Stomach (tissue), 9 donors: ENCODE measurements around the gene LMX1A. TPM values are rescaled to one million over a fixed set of nuclear protein-coding genes. Genes with fewer than 3 reads are reported as not detected.

Experiments used
- DNase-seq, 2 donors: peaks; one replicate each; pipeline versions ENCODE4 v3.0.0 to v3.0.0-alpha.2; 2013 to 2019
- H3K27ac ChIP-seq, 5 donors: fragments of 200-600 bp in 4 of 5; sonication (generic) in 4 of 5; one replicate each; pipeline ENCODE4 v1.5.1; 2013 to 2019; ENCODE audit warnings: mild to moderate bottlenecking in 1 of 5, moderate library complexity in 1 of 5
- H3K27me3 ChIP-seq, 3 donors: fragments of 200-600 bp; sonication (generic); one replicate each; pipeline ENCODE4 v1.5.1; 2017 to 2019; ENCODE audit warnings: mixed run types in 1 of 3
- H3K36me3 ChIP-seq, 4 donors: fragments of 200-600 bp; sonication (generic); 1 replicate in 3 of 4; 2 replicates in 1 of 4; pipeline ENCODE4 v1.5.1; 2016 to 2019
- H3K4me1 ChIP-seq, 4 donors: fragments of 200-600 bp; sonication (generic); one replicate each; pipeline ENCODE4 v1.5.1; 2016 to 2019
- H3K4me3 ChIP-seq, 4 donors: fragments of 200-600 bp; sonication (generic) in 3 of 4; one replicate each; pipeline ENCODE4 v1.5.1; 2016 to 2019; ENCODE audit warnings: mild to moderate bottlenecking in 1 of 4
- H3K9me3 ChIP-seq, 4 donors: fragments of 200-600 bp; sonication (generic); one replicate each; pipeline ENCODE4 v1.5.1; 2016 to 2019
- EP300 ChIP-seq: sonication (generic); formaldehyde crosslinking; IDR thresholded peaks from one replicate; pipeline ENCODE4 v1.6.1; 2017; ENCODE audit warnings: antibody characterized with exemption
- POLR2A ChIP-seq, 4 donors: fragments of 450-650 bp; IDR thresholded peaks; one replicate each; pipeline ENCODE4 v1.6.1; 2016; ENCODE audit warnings: antibody characterized with exemption in 4 of 4, control low read depth in 2 of 4, mild to moderate bottlenecking in 1 of 4, moderate library complexity in 1 of 4
- POLR2AphosphoS5 ChIP-seq, 3 donors: sonication (generic); formaldehyde crosslinking; IDR thresholded peaks; one replicate each; pipeline ENCODE4 v1.6.1; 2016; ENCODE audit warnings: antibody characterized with exemption in 3 of 3
- WGBS, 5 donors: extraction: QIAGEN DNeasy Blood & Tissue Kit in 3 of 5; methylation state at CpG; one replicate each; pipeline versions ENCODE4 v1.1.5 to v1.1.7; 2013 to 2018; 5-methylcytosine and 5-hydroxymethylcytosine counted together
- intact Hi-C: fragments of 100-400 bp; cut with DNase I; formaldehyde crosslinking; loops from one replicate; pipeline ENCODE4 v1.15.1; 2023; ENCODE audit warnings: low total_unique reads
- polyA plus RNA-seq, 3 donors: library from polyadenylated mRNA; stranded (reverse); fragments of 200-250 nt; gene quantifications; one replicate each; pipeline ENCODE4 v1.2.3, GENCODE V29; 2013
- total RNA-seq, 5 donors: library from RNA; depleted of rRNA; stranded (reverse); fragments of >200 nt; gene quantifications; one replicate each; pipeline versions ENCODE4 v1.1.0 to v1.2.3, GENCODE V29; 2014 to 2016
- TF ChIP-seq, protein P1 (sequence below), 7 experiments: fragments of 450-650 bp in 4 of 7; fragments of 200-600 bp in 3 of 7; sonication (generic) in 3 of 7; IDR thresholded peaks; one replicate each; pipeline ENCODE4 v1.5.1; 2016 to 2019; ENCODE audit warnings: antibody characterized with exemption in 7 of 7, control low read depth in 2 of 7, mild to moderate bottlenecking in 1 of 7
- donor health status: healthy with polysubstance abuse.
- donor health status: Bipolar disorder and iron deficiency.
- donor health status: healthy.

LMX1A gene
- total and polyA plus RNA-seq, 8 donors, result not detected

DNA sequence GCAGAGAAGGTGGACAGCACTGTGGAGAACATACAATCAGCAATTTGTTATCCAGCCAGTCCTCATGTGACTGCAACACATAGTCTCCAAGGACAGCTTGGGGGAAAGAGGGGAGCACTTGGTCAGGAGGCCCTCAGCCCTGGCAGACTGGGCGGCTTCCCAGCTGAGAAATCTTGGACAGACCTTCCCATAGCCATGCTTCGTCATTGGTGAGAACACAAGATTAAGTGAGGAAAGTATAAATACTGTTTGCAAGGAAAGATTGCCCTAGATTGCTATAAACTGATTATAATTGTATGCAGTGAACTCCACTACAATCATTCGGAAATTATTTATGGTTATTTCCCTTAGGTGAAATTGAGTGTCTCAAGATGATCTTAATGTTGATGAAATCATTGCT, 131.5 kb downstream of the LMX1A start:
- Histone ChIP-seq H3K27ac (no peak overlapping the region), H3K4me1 (no peaks in the 10 kb centered on the region), H3K4me3 (no peak overlapping the region), H3K9me3 (no peaks in the 10 kb centered on the region), H3K27me3 (peaks cover 0 to 2% (median 0%) of the 10 kb centered on the region in 3 donors), H3K36me3 (no peaks in the 10 kb centered on the region)
- 80 to 90% (median 86%) methylated on average over 3 of the region's 3 CpGs for WGBS, 5 donors
- no peak for DNase-seq
- TF ChIP-seq, protein P1, sequence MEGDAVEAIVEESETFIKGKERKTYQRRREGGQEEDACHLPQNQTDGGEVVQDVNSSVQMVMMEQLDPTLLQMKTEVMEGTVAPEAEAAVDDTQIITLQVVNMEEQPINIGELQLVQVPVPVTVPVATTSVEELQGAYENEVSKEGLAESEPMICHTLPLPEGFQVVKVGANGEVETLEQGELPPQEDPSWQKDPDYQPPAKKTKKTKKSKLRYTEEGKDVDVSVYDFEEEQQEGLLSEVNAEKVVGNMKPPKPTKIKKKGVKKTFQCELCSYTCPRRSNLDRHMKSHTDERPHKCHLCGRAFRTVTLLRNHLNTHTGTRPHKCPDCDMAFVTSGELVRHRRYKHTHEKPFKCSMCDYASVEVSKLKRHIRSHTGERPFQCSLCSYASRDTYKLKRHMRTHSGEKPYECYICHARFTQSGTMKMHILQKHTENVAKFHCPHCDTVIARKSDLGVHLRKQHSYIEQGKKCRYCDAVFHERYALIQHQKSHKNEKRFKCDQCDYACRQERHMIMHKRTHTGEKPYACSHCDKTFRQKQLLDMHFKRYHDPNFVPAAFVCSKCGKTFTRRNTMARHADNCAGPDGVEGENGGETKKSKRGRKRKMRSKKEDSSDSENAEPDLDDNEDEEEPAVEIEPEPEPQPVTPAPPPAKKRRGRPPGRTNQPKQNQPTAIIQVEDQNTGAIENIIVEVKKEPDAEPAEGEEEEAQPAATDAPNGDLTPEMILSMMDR (IDR thresholded peaks at IDR 0.05), result no peak
- no peak for TF ChIP-seq POLR2AphosphoS5 (IDR thresholded peaks at IDR 0.05)
- no peak for TF ChIP-seq EP300
- TF ChIP-seq POLR2A (IDR thresholded peaks at IDR 0.05), result no peak
- intact Hi-C loops, result no loop called here

- Histone ChIP-seq H3K36me3 (no peaks in the 10 kb centered on the region), H3K4me1 (no peaks in the 10 kb centered on the region), H3K4me3 (no peak overlapping the region), H3K9me3 (no peaks in the 10 kb centered on the region), H3K27me3 (no peaks in the 10 kb centered on the region), H3K27ac (no peak overlapping the region)
- DNase-seq, result no peak
- WGBS, 5 donors, result 71 to 90% (median 78%) methylated on average over 2 of the region's 2 CpGs
- TF ChIP-seq, protein P1 (IDR thresholded peaks at IDR 0.05), result no peak
- TF ChIP-seq POLR2A (IDR thresholded peaks at IDR 0.05) (no peak), POLR2AphosphoS5 (IDR thresholded peaks at IDR 0.05) (no peak), EP300 (no peak)
- intact Hi-C loops, result no loop called here
These were observed 132.0 kb downstream of the LMX1A start for GRCh38 chr1:165224504-165224903.

- WGBS, 5 donors, result 65 to 78% (median 67%) methylated on average over 5 of the region's 5 CpGs
- TF ChIP-seq POLR2AphosphoS5 (IDR thresholded peaks at IDR 0.05) (no peak), POLR2A (IDR thresholded peaks at IDR 0.05) (no peak), EP300 (no peak)
- TF ChIP-seq, protein P1 (IDR thresholded peaks at IDR 0.05), result no peak
These were observed 133.9 kb downstream of the LMX1A start for GRCh38 chr1:165222580-165222979.

GRCh38 chr1:165218731-165219130, 137.8 kb downstream of the LMX1A start:
- Histone ChIP-seq H3K4me3 (no peak overlapping the region), H3K4me1 (no peaks in the 10 kb centered on the region), H3K27me3 (peaks cover 0 to 9% (median 0%) of the 10 kb centered on the region in 3 donors), H3K27ac (no peak overlapping the region), H3K36me3 (no peaks in the 10 kb centered on the region), H3K9me3 (no peaks in the 10 kb centered on the region)
- intact Hi-C loops, result no loop called here
- TF ChIP-seq POLR2AphosphoS5 (IDR thresholded peaks at IDR 0.05), result no peak
- TF ChIP-seq, protein P1 (IDR thresholded peaks at IDR 0.05), result no peak
- no peak for TF ChIP-seq POLR2A (IDR thresholded peaks at IDR 0.05)
- TF ChIP-seq EP300, result no peak
- DNase-seq, result peak in 1 of 2 donors; percentile 69
- 39 to 69% (median 48%) methylated on average over 6 of the region's 6 CpGs for WGBS, 5 donors

More at GRCh38 chr1:165222580-165222979, 133.9 kb downstream of the LMX1A start:
- intact Hi-C loops, result no loop called here
- Histone ChIP-seq H3K4me1 (no peaks in the 10 kb centered on the region), H3K4me3 (no peak overlapping the region), H3K9me3 (no peaks in the 10 kb centered on the region), H3K27ac (no peak overlapping the region), H3K36me3 (no peaks in the 10 kb centered on the region), H3K27me3 (peaks cover 0 to 6% (median 0%) of the 10 kb centered on the region in 3 donors)
- no peak for DNase-seq
